NOMO-1 (cell line): ENCODE data around the gene IGF2.

Source experiments
- DNase-seq, 2 experiments: peaks; one replicate each; lab custom pipeline; 2025; ENCODE audit not compliant: unreplicated experiment in 2 of 2; lab: John Stamatoyannopoulos, UW

Gene IGF2

GRCh38 chr11:2093575-2094353, 45.4 kb downstream of the IGF2 start:
- DNase-seq, result no peak

DNA sequence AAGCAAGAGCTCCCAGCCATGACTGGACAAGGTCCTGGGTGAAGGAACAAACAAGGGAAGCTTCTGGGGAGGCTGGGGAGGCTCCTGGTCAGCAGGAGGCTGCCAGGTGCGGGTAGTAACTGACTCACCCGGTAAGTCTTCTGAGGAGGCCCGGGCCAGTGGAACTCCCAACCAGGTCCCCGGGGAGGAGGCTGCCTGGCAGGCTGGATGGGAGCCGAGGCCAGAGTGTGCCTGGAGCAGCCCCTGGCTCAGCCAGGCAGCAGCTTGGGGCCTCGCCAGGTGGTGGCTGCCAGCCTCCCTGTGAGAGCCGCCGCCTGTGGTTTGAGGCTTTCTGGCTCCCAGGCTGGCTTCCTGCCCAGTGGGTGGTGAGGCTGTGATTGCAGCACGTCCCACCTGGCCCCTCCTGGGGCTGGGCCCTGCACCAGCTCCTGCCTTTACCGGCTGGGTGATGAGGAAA, 46.2 kb downstream of the IGF2 start:
- DNase-seq, result no peak

GRCh38 chr11:2092464-2092910, 46.7 kb downstream of the IGF2 start:
- no peak for DNase-seq

- no peak for DNase-seq
These were observed 47.3 kb downstream of the IGF2 start for GRCh38 chr11:2091786-2092463.

DNA sequence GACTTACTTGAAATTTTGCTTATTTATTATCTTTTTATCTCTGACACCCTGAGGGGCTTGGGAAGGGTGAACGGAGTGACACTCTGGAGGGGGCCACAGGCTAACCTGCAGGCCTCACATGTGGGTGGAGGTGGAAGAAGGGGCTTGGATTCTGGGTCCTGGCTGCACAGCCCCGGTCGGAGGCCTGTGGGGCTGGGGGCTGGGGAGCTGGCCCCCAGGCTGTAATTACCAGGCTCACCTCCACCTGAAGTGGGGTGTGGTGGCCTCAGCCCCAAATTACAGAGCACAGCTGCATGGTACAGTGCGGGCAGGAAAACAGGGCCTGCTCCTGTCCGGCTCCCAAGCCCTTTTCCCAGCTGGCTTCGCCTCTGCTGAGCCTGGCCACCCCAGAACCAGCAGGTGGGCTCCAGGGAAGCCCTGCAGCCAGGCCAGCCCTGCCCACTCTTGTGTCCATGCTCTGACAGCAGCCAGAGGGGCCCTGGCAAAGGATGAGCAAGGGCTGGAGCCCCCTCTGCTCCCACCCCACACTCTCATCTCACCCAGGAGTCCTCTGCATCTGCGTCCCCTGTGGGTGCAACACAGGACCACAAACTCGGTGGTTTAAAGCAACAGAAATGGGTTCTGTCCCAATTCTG, 48.0 kb downstream of the IGF2 start:
- DNase-seq, result no peak

GRCh38 chr11:2090172-2091111, 48.7 kb downstream of the IGF2 start:
- no peak for DNase-seq

GRCh38 chr11:2089536-2090165, 49.5 kb downstream of the IGF2 start:
- DNase-seq, result peak; percentile 2 to 8

DNA sequence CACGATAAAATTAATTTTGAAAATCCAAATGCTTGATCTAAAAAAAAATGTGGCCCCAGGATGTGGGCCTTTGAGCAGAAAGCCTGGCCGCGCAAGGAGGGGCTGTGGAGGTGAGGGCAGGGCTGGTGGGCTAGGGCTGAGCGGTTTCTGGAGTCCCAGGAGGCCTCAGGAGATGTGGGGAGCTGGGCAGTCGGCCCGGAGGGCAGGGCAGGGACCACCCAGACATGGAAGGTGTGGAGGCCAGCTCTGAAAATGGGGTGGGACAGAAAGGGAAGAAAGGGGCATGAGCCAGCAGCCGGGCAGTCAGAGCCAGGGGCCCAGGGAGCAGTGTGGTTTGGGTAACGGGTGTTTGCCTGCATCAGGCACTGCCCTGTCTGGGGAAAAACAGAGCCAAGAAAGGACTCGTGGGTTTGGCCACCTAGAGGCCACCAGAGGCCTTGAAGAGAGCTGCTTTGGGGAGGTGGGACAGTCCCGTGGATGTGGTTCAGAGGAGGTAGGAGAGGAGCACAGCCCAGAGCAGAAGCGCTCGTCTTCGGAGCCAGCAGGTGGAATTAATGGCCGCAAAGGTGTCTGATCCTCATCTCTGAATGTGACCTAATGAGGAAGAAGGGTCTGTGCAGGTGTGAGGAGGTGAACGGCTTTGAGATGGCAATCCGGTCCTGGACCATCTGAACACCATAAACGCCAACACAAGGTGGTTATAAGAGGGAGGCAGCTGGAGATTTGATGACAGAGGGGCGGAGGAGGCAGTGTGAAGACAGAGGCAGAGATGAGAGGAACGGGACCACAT, 50.2 kb downstream of the IGF2 start:
- DNase-seq, result no peak

- no peak for DNase-seq
These were observed 50.9 kb downstream of the IGF2 start for GRCh38 chr11:2088284-2088683.

DNA sequence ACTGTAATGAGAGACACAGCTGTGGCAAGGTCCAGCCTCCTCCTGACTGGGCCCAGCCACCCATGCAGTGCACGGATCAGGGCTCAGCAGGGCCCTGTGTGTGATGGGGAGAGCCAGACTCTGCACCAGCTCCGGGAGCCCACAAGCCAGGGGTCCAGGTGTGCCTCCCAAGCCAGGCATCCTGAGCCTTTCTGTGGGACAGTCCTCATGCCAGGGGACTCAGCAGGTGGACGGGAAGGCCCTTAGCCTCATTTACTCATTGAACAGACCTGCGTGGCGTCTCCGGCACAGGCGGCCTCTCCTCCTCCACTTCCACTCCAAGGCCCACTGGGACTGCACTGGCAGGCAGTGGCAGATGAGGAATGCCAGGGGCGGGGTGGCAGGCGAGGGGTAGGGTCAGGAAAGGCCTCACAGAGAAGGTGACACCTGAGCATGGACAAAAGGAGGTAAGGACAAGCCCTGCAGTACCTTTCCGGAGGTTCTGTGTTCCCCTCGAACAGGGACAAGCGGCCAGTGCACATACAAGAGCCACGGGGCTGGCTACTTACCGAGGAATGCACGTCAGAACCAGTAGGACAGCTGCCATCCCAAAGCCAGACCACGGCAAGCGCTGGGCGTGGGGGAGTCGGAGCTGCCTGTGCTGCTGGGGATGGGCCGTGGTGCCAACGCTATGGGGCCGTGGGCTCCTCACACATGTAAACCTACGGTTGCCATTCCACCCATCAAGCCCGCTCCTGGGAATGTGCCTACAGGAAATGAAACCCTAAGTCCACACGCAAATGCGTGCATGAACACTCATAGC, 52.7 kb downstream of the IGF2 start:
- DNase-seq, result no peak

DNA sequence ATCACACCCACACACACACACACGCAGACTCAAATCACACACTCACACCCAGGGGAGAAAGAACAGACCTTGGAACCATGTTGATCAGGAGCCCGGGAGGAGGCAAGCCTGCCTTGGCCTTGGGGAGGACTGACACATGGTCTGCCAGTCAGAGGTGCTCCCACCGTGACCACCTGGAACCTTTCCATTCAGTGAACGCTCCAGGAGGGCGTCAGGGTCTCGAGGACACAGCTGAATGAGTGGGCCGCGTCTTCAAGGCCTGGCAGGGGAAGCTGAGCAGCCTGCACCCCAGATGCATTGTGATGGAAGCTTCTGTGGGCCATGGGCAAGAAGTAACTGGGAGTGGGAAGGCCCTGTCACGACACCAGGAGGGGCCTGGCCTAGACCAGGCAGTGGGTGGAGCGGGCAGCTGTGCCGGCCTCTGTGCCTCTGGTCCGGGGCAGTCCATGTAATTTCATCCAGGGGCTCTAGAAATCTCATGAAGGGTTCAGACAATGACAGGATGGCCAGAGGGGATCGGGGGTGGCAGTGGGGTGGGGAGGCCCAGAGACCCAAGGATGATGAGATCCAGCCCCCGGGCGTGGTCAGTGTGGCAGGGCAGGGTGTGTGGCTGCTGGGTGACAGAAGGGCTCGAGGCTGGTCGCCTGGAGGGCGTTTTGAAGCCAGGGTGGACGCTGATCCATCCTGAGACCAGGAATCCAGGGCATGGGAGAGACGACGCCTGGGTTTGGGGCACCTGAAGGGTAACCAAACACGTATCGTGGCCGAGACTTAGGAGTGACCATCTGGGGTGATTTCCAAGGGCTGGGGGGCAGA, 53.7 kb downstream of the IGF2 start:
- no peak for DNase-seq

- DNase-seq, result no peak
These were observed 54.5 kb downstream of the IGF2 start for GRCh38 chr11:2084721-2085120.
